ENCODE measurements around the gene NUCKS1.

Gene NUCKS1

GRCh38 chr1:205706601-205707502, 43.1 kb downstream of the NUCKS1 start:
- Histone ChIP-seq H3K36me3 (peaks cover 30% of the 10 kb centered on the region), H3K4me3 (ENCODE audit: low read depth, low read length) (no peak overlapping the region), H3K27me3 (ENCODE audit: insufficient read depth, low read depth, severe bottlenecking) (no peaks in the 10 kb centered on the region), H3K9me3 (ENCODE audit: severe bottlenecking) (no peaks in the 10 kb centered on the region), H3K27ac (peak overlapping the region; percentile 76)
- no peak for TF ChIP-seq CTCF (IDR thresholded peaks at IDR 0.05; ENCODE audit: low read depth, low read length)
- no peak for DNase-seq

- Histone ChIP-seq H3K27ac (no peak overlapping the region), H3K36me3 (peaks cover 24% of the 10 kb centered on the region; the same call in 1 of the 2 replicates), H3K4me3 (ENCODE audit: low read depth, low read length) (no peak overlapping the region), H3K27me3 (ENCODE audit: insufficient read depth, low read depth, severe bottlenecking) (no peaks in the 10 kb centered on the region), H3K9me3 (ENCODE audit: severe bottlenecking) (no peaks in the 10 kb centered on the region)
- DNase-seq, result no peak
- TF ChIP-seq CTCF (IDR thresholded peaks at IDR 0.05; ENCODE audit: low read depth, low read length), result no peak
Observed at GRCh38 chr1:205704903-205705302, 45.1 kb downstream of the NUCKS1 start.

GRCh38 chr1:205703072-205703471, 46.9 kb downstream of the NUCKS1 start:
- DNase-seq, result no peak
- Histone ChIP-seq H3K36me3 (peaks cover 24% of the 10 kb centered on the region; the same call in 1 of the 2 replicates), H3K4me3 (ENCODE audit: low read depth, low read length) (no peak overlapping the region), H3K27ac (no peak overlapping the region), H3K9me3 (ENCODE audit: severe bottlenecking) (no peaks in the 10 kb centered on the region), H3K27me3 (ENCODE audit: insufficient read depth, low read depth, severe bottlenecking) (no peaks in the 10 kb centered on the region)
- TF ChIP-seq CTCF (IDR thresholded peaks at IDR 0.05; ENCODE audit: low read depth, low read length), result no peak

GRCh38 chr1:205701891-205702290, 48.1 kb downstream of the NUCKS1 start:
- Histone ChIP-seq H3K4me3 (ENCODE audit: low read depth, low read length) (no peak overlapping the region), H3K9me3 (ENCODE audit: severe bottlenecking) (no peaks in the 10 kb centered on the region), H3K27ac (peak overlapping the region; percentile 53), H3K36me3 (peaks cover 24% of the 10 kb centered on the region; the same call in 1 of the 2 replicates), H3K27me3 (ENCODE audit: insufficient read depth, low read depth, severe bottlenecking) (no peaks in the 10 kb centered on the region)
- TF ChIP-seq CTCF (IDR thresholded peaks at IDR 0.05; ENCODE audit: low read depth, low read length), result peak; percentile 30; the same call in 1 of the 2 replicates
- peak; percentile 94 for DNase-seq

GRCh38 chr1:205701420-205701819, 48.6 kb downstream of the NUCKS1 start:
- TF ChIP-seq CTCF (IDR thresholded peaks at IDR 0.05; ENCODE audit: low read depth, low read length), result no peak
- no peaks in the 10 kb centered on the region for H3K27me3 ChIP-seq (ENCODE audit: insufficient read depth, low read depth, severe bottlenecking)
- DNase-seq, result no peak
- no peaks in the 10 kb centered on the region for H3K9me3 ChIP-seq (ENCODE audit: severe bottlenecking)
- no peak overlapping the region for H3K4me3 ChIP-seq (ENCODE audit: low read depth, low read length)
- peaks cover 20% of the 10 kb centered on the region; the same call in 1 of the 2 replicates for H3K36me3 ChIP-seq
- peak overlapping the region; percentile 53 for H3K27ac ChIP-seq

Measured in WERI-Rb-1 (cell line).